ENCODE measurements around the gene KAZN. TPM values are rescaled to one million over a fixed set of nuclear protein-coding genes. Genes with fewer than 3 reads are reported as not detected.

The KAZN gene
- polyA plus RNA-seq, 1 experiment, result 5.5 TPM

DNA sequence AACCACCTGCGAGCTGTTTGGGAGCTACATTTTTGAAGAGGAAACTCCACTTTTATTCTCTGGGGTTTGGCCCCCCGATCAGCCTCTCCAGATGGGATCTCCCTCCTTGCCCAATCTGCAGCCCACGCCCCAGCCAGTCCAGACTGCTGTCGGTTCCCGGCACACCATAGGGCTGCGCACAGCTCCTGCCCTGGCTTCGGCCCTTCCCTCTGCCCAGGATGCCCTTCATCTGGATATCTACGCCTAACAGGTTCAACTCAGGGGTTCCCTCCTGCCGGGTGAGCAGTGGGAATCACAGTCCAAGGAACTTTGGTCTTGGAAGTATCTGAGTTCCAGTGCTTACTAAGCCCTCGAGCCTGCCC lies 135.3 kb downstream of the KAZN start:
- no peak for DNase-seq (ENCODE audit: low read depth)
- H3K36me3 ChIP-seq (ENCODE audit: control insufficient read depth, insufficient read depth, low read length), result no peaks in the 10 kb centered on the region
- no peaks in the 10 kb centered on the region; the same call in 1 of the 2 replicates for H3K27me3 ChIP-seq (ENCODE audit: control insufficient read depth, insufficient read depth, low read length)
- CTCF ChIA-PET, result no interaction called here
- H3K4me3 ChIP-seq (ENCODE audit: low read depth, low read length), result no peak overlapping the region
- TF ChIP-seq, protein P1, sequence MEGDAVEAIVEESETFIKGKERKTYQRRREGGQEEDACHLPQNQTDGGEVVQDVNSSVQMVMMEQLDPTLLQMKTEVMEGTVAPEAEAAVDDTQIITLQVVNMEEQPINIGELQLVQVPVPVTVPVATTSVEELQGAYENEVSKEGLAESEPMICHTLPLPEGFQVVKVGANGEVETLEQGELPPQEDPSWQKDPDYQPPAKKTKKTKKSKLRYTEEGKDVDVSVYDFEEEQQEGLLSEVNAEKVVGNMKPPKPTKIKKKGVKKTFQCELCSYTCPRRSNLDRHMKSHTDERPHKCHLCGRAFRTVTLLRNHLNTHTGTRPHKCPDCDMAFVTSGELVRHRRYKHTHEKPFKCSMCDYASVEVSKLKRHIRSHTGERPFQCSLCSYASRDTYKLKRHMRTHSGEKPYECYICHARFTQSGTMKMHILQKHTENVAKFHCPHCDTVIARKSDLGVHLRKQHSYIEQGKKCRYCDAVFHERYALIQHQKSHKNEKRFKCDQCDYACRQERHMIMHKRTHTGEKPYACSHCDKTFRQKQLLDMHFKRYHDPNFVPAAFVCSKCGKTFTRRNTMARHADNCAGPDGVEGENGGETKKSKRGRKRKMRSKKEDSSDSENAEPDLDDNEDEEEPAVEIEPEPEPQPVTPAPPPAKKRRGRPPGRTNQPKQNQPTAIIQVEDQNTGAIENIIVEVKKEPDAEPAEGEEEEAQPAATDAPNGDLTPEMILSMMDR (IDR thresholded peaks at IDR 0.05; ENCODE audit: insufficient read depth, low read depth, low read length), result no peak
- POLR2A ChIA-PET, result no interaction called here

DNA sequence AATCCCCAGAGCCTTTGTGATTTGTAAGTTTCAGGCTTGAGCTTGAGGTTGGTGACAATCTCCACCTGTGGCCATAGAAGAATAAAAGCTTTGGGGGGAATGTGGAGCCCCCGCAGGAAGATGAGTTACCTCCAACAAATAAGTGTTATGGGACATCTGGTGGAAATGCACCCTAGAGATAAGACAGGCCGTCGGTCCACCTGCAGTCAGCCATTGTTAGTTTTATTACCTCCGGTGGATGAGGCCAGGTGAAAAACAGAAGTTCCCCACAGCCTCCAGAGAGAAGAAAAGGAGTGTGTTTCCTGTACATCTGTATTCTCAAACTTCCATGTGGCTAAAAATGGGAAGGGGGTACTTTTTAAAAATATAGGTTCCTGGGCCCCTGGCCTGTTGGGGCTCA lies 137.4 kb downstream of the KAZN start:
- TF ChIP-seq, protein P1 (IDR thresholded peaks at IDR 0.05; ENCODE audit: insufficient read depth, low read depth, low read length), result no peak
- DNase-seq (ENCODE audit: low read depth), result no peak
- Histone ChIP-seq H3K27me3 (ENCODE audit: control insufficient read depth, insufficient read depth, low read length) (no peaks in the 10 kb centered on the region; the same call in 1 of the 2 replicates), H3K4me3 (ENCODE audit: low read depth, low read length) (no peak overlapping the region), H3K36me3 (ENCODE audit: control insufficient read depth, insufficient read depth, low read length) (no peaks in the 10 kb centered on the region)
- CTCF ChIA-PET, result no interaction called here
- POLR2A ChIA-PET, result no interaction called here

DNA sequence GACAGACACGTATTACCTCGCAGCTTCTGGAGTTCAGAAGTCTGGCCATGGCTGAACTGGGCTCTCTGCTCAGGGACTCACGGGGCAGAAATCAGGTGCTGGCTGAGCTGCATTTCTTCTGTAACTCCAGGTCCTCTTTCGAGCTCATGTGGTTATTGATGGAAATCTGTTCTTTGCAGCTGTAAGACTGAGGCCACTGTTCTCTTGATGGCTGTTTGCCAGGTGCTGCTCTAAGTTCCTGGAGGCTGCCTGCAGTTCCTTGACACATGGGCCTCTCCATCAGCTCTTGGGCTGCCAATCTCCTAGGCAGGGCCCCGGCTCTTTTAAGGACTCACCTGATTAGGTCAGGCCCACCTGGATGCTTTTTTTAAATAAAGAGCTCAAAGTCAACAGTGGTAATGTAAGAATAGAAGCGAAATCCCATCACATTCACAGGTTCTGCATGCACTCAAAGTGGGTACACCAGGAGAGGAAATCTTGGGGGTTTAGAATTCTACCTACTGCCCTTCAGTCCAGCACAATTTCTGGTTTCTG lies 139.1 kb downstream of the KAZN start:
- H3K27me3 ChIP-seq (ENCODE audit: control insufficient read depth, insufficient read depth, low read length), result no peaks in the 10 kb centered on the region; the same call in 1 of the 2 replicates
- DNase-seq (ENCODE audit: low read depth), result no peak
- H3K4me3 ChIP-seq (ENCODE audit: low read depth, low read length), result no peak overlapping the region
- ChIA-PET POLR2A (no interaction called here), CTCF (no interaction called here)
- TF ChIP-seq, protein P1 (IDR thresholded peaks at IDR 0.05; ENCODE audit: insufficient read depth, low read depth, low read length), result no peak
- H3K36me3 ChIP-seq (ENCODE audit: control insufficient read depth, insufficient read depth, low read length), result no peaks in the 10 kb centered on the region

DNA sequence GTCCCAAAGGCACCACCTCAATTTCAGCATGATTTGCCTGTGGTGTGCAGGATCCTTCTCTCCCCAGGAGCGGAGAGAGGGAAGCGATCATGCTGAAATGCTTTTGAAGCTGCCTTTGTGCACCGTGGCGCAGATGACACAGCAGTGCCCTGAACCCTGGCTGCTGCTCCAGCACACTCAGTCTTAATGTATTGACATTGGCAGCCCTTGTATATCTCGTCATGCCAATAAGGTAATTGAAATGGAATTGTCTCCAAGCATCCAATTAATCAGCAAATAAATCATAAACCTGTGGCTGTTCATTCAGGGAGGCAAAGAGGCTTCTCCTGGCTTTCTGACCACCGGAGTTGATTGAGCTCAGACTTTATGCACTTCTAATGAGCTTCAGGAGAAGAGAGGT lies 139.8 kb downstream of the KAZN start:
- ChIA-PET CTCF (no interaction called here), POLR2A (no interaction called here)
- DNase-seq (ENCODE audit: low read depth), result no peak
- H3K27me3 ChIP-seq (ENCODE audit: control insufficient read depth, insufficient read depth, low read length), result no peaks in the 10 kb centered on the region
- TF ChIP-seq, protein P1 (IDR thresholded peaks at IDR 0.05; ENCODE audit: insufficient read depth, low read depth, low read length), result no peak
- H3K4me3 ChIP-seq (ENCODE audit: low read depth, low read length), result no peak overlapping the region
- no peaks in the 10 kb centered on the region for H3K36me3 ChIP-seq (ENCODE audit: control insufficient read depth, insufficient read depth, low read length)

DNA sequence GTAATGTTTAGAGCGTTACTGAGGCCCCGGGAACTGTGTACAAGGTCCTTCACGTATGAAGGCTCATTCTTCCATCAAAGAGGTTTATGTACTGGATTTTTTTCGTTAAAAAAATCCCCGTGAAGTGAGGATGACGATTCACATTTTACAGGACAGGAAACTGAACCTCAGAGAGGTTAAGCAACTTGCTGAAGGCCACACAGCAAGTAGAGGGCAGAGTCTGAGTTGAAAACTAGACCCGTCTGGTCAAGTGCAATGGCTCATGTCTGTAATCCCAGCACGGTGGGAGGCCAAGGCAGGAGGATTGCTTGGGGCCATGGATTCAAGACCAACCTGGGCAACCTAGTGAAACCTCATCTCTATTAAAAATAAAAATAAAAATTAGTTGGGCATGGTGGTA lies 140.2 kb downstream of the KAZN start:
- ChIA-PET CTCF (no interaction called here), POLR2A (no interaction called here)
- Histone ChIP-seq H3K36me3 (ENCODE audit: control insufficient read depth, insufficient read depth, low read length) (no peaks in the 10 kb centered on the region), H3K4me3 (ENCODE audit: low read depth, low read length) (no peak overlapping the region), H3K27me3 (ENCODE audit: control insufficient read depth, insufficient read depth, low read length) (no peaks in the 10 kb centered on the region)
- TF ChIP-seq, protein P1 (IDR thresholded peaks at IDR 0.05; ENCODE audit: insufficient read depth, low read depth, low read length), result no peak
- DNase-seq (ENCODE audit: low read depth), result no peak

Measured in BJ (cell line).